ENCODE data around the gene IFITM1. TPM values are rescaled to one million over a fixed set of nuclear protein-coding genes. Genes with fewer than 3 reads are reported as not detected.
"Not testable (repeated sequence)": the region's sequence is repeated elsewhere in the genome, so short reads cannot be mapped to it uniquely, and the experiment has no call there.

The IFITM1 gene
- total and polyA plus RNA-seq, 2 of the 4 experiments (the other 2 are of a cell fraction) = 24.2 to 68.9 TPM

GRCh38 chr11:311013-311748 is 2.7 kb upstream of the IFITM1 start:
- H3K27me3 ChIP-seq (ENCODE audit: control insufficient read depth, insufficient read depth, low read length); H2AK5ac ChIP-seq (ENCODE audit: low read depth, low read length); H3K56ac ChIP-seq (ENCODE audit: extremely low read depth, insufficient read depth, low read length); BruUV-seq (replicated peaks); H3K4ac ChIP-seq (ENCODE audit: low read depth, low read length); H2BK20ac ChIP-seq (ENCODE audit: low read depth, low read length); intact Hi-C loops (cut with micrococcal nuclease); H3K23ac ChIP-seq (ENCODE audit: low read depth, low read length); H3K14ac ChIP-seq (replicated peaks; ENCODE audit: low read depth, low read length); H3K9me1 ChIP-seq (ENCODE audit: insufficient read depth, low read length); H3K9me3 ChIP-seq (ENCODE audit: control insufficient read depth, insufficient read depth, low read length); H2BK15ac ChIP-seq (ENCODE audit: low read depth, low read length); H4K20me1 ChIP-seq (ENCODE audit: insufficient read depth, low read length); DNase-seq; in situ Hi-C loops (cut with MboI; ENCODE audit: low sequenced_read_pairs); H3K4me2 ChIP-seq (ENCODE audit: low read depth, low read length); H4K5ac ChIP-seq (ENCODE audit: low read depth, low read length); H3K18ac ChIP-seq (ENCODE audit: low read depth, low read length); H2AFZ ChIP-seq (replicated peaks; ENCODE audit: low read length, poor library complexity); dilution Hi-C loops (cut with HindIII; ENCODE audit: low sequenced_read_pairs, unreplicated experiment); H3K36me3 ChIP-seq (ENCODE audit: control insufficient read depth, insufficient read depth, low read length); H2AK9ac ChIP-seq (replicated peaks; ENCODE audit: low read depth, low read length, poor library complexity); H3K27ac ChIP-seq (ENCODE audit: insufficient read depth, low read length); H4K91ac ChIP-seq (ENCODE audit: insufficient read depth, low read depth, low read length); CTCF ChIA-PET; H2BK120ac ChIP-seq (ENCODE audit: low read depth, low read length); POLR2A ChIA-PET (ENCODE audit: unreplicated experiment); H2BK5ac ChIP-seq (ENCODE audit: low read depth, low read length, poor library complexity, severe bottlenecking); H3K4me3 ChIP-seq (ENCODE audit: insufficient read depth, low read depth, low read length): not testable (repeated sequence)
- peaks cover 26% of the 10 kb centered on the region for H3K4me1 ChIP-seq (ENCODE audit: control insufficient read depth, insufficient read depth, low read length)
- H3K79me1 ChIP-seq (ENCODE audit: low read depth in 1 of 2, low read length in 2 of 2) = peaks cover 3 to 39% of the 10 kb centered on the region in 2 experiments; a peak in 3 of 4 replicates
- peak overlapping the region in 1 of 2 experiments; percentile 43; a peak in 1 of 4 replicates for H4K8ac ChIP-seq (ENCODE audit: low read depth in 2 of 2, low read length in 2 of 2)
- no CpG with 5 or more reads among the region's 71 CpGs for WGBS, 2 experiments (ENCODE audit: extremely low coverage in 2 of 2, insufficient read length in 1 of 2)
- peak overlapping the region; percentile 59; the same call in 1 of the 2 replicates for H3K9ac ChIP-seq (ENCODE audit: low read depth, low read length)
- ATAC-seq (ENCODE audit: low read depth) = peak; percentile 65

Data from IMR-90 (cell line).